ENCODE results near the gene IL23A. TPM values are rescaled to one million over a fixed set of nuclear protein-coding genes. Genes with fewer than 3 reads are reported as not detected.
A peak's percentile ranks its signal among the peaks of the same experiment; 100 is the strongest.
"Not testable (repeated sequence)": the region's sequence is repeated elsewhere in the genome, so short reads cannot be mapped to it uniquely, and the experiment has no call there.

The IL23A gene
- total RNA-seq, 1 donor, result 23.5 TPM

DNA sequence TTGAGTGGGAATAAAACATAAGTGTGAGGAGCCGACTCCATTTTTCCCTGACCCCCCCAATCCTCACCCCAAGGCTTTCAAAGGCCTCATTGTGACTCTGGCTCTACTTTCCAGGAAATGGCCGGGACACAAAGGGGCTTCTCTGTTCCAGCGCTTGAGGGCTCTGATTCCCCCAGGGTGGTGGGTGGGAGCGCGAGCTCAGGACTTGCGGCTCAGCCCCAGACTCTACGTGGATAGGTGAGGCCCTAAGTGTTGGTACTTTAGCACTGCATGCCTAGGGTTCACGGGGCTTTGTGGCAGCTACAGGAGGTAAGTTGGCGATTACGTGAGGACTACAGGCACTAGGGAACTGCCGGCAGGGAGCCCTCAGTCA, 23.4 kb upstream of the IL23A start:
- no peaks in the 10 kb centered on the region for H3K9me3 ChIP-seq (ENCODE audit: low read depth, low read length)
- H3K4me1 ChIP-seq (ENCODE audit: insufficient read depth, low read length), result peaks cover 21% of the 10 kb centered on the region
- H3K27me3 ChIP-seq (ENCODE audit: insufficient read depth, low read length), result no peaks in the 10 kb centered on the region
- H3K4me3 ChIP-seq (ENCODE audit: low read length), result peak overlapping the region; percentile 86

- Histone ChIP-seq H3K27me3 (ENCODE audit: insufficient read depth, low read length) (no peaks in the 10 kb centered on the region), H3K9me3 (ENCODE audit: low read depth, low read length) (no peaks in the 10 kb centered on the region), H3K4me3 (ENCODE audit: low read length) (peak within 1 kb of the TSS; percentile 86), H3K4me1 (ENCODE audit: insufficient read depth, low read length) (peaks cover 22% of the 10 kb centered on the region)
Measured at GRCh38 chr12:56315622-56316473, 22.8 kb upstream of the IL23A start, which contains the start of gene CNPY2. Gene CNPY2, minus strand, starts transcription at chr12:56315988. Its CDS starts 771 bp downstream, at chr12:56315217.

DNA sequence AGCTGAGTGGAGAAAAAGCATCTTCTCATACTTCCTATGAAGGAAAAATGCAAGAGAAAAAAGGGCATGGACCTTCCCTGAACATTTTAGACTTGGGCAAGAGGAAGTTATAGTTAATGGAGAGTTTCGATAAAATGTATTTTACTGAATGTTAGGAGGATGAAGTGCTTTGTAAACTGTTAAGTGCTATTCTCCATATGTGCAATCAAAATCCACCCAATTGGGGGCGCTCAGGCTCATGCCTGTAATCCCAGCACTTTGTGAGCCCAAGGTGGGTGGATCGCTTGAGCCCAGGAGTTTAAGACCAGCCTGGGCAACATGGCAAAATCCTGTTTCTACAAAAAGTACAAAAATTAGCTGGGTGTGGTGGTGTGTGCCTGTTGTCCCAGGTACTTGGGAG, 21.0 kb upstream of the IL23A start:
- H3K9me3 ChIP-seq (ENCODE audit: low read depth, low read length), result no peaks in the 10 kb centered on the region
- no peaks in the 10 kb centered on the region for H3K27me3 ChIP-seq (ENCODE audit: insufficient read depth, low read length)
- peaks cover 27% of the 10 kb centered on the region for H3K4me1 ChIP-seq (ENCODE audit: insufficient read depth, low read length)
- H3K4me3 ChIP-seq (ENCODE audit: low read length), result no peak overlapping the region

GRCh38 chr12:56321027-56321426, 17.7 kb upstream of the IL23A start:
- no peaks in the 10 kb centered on the region for H3K9me3 ChIP-seq (ENCODE audit: low read depth, low read length)

GRCh38 chr12:56321610-56322009, 17.1 kb upstream of the IL23A start:
- H3K4me3 ChIP-seq (ENCODE audit: low read length); H3K27me3 ChIP-seq (ENCODE audit: insufficient read depth, low read length); H3K9me3 ChIP-seq (ENCODE audit: low read depth, low read length): not testable (repeated sequence)
- peaks cover 11% of the 10 kb centered on the region for H3K4me1 ChIP-seq (ENCODE audit: insufficient read depth, low read length)

More at GRCh38 chr12:56321027-56321426, 17.7 kb upstream of the IL23A start:
- peaks cover 15% of the 10 kb centered on the region for H3K4me1 ChIP-seq (ENCODE audit: insufficient read depth, low read length)
- H3K27me3 ChIP-seq (ENCODE audit: insufficient read depth, low read length), result no peaks in the 10 kb centered on the region
- H3K4me3 ChIP-seq (ENCODE audit: low read length), result no peak overlapping the region

GRCh38 chr12:56324206-56324605, 14.5 kb upstream of the IL23A start:
- H3K27me3 ChIP-seq (ENCODE audit: insufficient read depth, low read length), result no peaks in the 10 kb centered on the region
- H3K4me1 ChIP-seq (ENCODE audit: insufficient read depth, low read length), result peaks cover 6% of the 10 kb centered on the region
- no peaks in the 10 kb centered on the region for H3K9me3 ChIP-seq (ENCODE audit: low read depth, low read length)
- no peak overlapping the region for H3K4me3 ChIP-seq (ENCODE audit: low read length)

DNA sequence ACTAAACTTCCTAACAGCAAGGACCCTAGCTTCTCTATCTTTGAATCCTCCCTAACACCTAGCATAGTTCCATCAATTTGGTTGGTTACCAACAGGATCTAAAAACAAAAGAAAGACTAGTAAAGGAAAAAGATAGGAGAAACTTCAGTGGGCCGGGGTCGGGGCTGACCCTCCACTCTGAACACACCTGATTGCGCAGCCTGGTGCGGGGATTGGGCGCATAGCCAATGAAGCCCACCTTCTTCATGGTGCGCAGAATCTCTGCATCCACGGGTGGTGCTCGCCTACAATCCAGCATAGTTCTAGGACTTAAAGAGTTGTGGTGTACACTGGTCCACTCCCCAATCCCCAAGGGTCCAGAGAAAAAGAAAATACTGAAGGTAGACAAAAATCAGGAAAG, 12.6 kb upstream of the IL23A start:
- H3K4me1 ChIP-seq (ENCODE audit: insufficient read depth, low read length), result peaks cover 2% of the 10 kb centered on the region
- H3K9me3 ChIP-seq (ENCODE audit: low read depth, low read length), result no peaks in the 10 kb centered on the region
- no peak overlapping the region for H3K4me3 ChIP-seq (ENCODE audit: low read length)
- H3K27me3 ChIP-seq (ENCODE audit: insufficient read depth, low read length), result no peaks in the 10 kb centered on the region

DNA sequence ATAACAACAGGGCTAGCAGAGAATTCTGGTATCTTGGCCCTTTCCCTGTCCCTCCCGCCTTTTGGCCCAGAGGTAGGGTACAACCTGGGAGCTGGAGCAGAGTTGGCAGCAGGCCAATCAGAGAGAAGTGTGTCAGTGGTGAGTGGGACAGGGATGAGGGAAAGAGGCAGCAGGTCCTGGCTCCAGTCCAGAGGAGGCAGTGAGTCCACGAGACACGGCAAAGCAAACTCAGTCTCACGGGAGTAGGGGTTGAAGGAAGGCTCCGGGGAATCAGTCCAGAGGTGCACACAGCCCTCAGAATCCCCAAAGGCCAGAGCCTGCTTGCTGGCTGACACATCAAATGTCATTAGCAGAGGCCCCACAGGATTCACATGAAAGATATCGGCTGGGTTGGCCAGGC, 12.2 kb upstream of the IL23A start:
- Histone ChIP-seq H3K9me3 (ENCODE audit: low read depth, low read length) (no peaks in the 10 kb centered on the region), H3K4me1 (ENCODE audit: insufficient read depth, low read length) (no peaks in the 10 kb centered on the region), H3K27me3 (ENCODE audit: insufficient read depth, low read length) (no peaks in the 10 kb centered on the region), H3K4me3 (ENCODE audit: low read length) (no peak overlapping the region)

GRCh38 chr12:56330936-56331490, 7.7 kb upstream of the IL23A start:
- Histone ChIP-seq H3K27me3 (ENCODE audit: insufficient read depth, low read length) (no peaks in the 10 kb centered on the region), H3K9me3 (ENCODE audit: low read depth, low read length) (no peaks in the 10 kb centered on the region), H3K4me3 (ENCODE audit: low read length) (no peak overlapping the region), H3K4me1 (ENCODE audit: insufficient read depth, low read length) (peaks cover 23% of the 10 kb centered on the region)

GRCh38 chr12:56332512-56333196, 6.0 kb upstream of the IL23A start:
- H3K4me1 ChIP-seq (ENCODE audit: insufficient read depth, low read length), result peaks cover 39% of the 10 kb centered on the region
- H3K9me3 ChIP-seq (ENCODE audit: low read depth, low read length), result no peaks in the 10 kb centered on the region
- H3K4me3 ChIP-seq (ENCODE audit: low read length), result no peak overlapping the region
- H3K27me3 ChIP-seq (ENCODE audit: insufficient read depth, low read length), result no peaks in the 10 kb centered on the region

DNA sequence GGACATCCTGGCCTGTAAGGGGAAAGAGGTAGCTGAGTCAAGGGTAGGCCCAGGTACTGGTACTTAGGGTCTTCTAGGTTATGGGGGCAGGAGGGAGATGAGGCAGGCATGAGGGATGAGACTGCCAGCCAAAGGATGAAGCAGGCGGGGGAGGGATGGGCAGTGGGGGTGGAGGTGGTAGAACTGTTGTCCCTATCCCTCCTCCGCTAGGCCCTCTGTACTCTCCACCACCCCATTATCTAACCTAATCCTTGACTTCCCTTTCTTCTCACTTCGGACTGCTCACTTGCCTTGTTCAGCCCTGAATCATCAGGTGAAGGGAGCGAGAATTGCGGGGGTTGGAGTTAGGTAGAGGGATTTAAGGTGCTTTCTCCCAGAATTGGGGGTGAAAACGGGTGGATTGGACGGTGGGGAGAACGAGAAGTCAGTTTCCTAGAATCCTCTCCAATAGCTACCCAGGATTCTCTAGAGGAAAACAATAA, 5.4 kb upstream of the IL23A start:
- Histone ChIP-seq H3K9me3 (ENCODE audit: low read depth, low read length) (no peaks in the 10 kb centered on the region), H3K4me1 (ENCODE audit: insufficient read depth, low read length) (peaks cover 45% of the 10 kb centered on the region), H3K27me3 (ENCODE audit: insufficient read depth, low read length) (no peaks in the 10 kb centered on the region), H3K4me3 (ENCODE audit: low read length) (peak overlapping the region; percentile 73)

- Histone ChIP-seq H3K4me3 (ENCODE audit: low read length) (peak within 1 kb of the TSS; percentile 73), H3K4me1 (ENCODE audit: insufficient read depth, low read length) (peaks cover 51% of the 10 kb centered on the region), H3K9me3 (ENCODE audit: low read depth, low read length) (no peaks in the 10 kb centered on the region), H3K27me3 (ENCODE audit: insufficient read depth, low read length) (no peaks in the 10 kb centered on the region)
Measured at GRCh38 chr12:56333679-56334489, 4.8 kb upstream of the IL23A start, which contains the start of gene PAN2. Gene PAN2, minus strand, starts transcription at chr12:56334000. Its CDS starts 906 bp downstream, at chr12:56333094.

- H3K4me3 ChIP-seq (ENCODE audit: low read length), result peak overlapping the region; percentile 73
- H3K9me3 ChIP-seq (ENCODE audit: low read depth, low read length), result no peaks in the 10 kb centered on the region
- H3K27me3 ChIP-seq (ENCODE audit: insufficient read depth, low read length), result no peaks in the 10 kb centered on the region
- peaks cover 56% of the 10 kb centered on the region for H3K4me1 ChIP-seq (ENCODE audit: insufficient read depth, low read length)
Measured at GRCh38 chr12:56334490-56334793, 4.2 kb upstream of the IL23A start.

- H3K27me3 ChIP-seq (ENCODE audit: insufficient read depth, low read length); H3K9me3 ChIP-seq (ENCODE audit: low read depth, low read length); H3K4me3 ChIP-seq (ENCODE audit: low read length): not testable (repeated sequence)
- H3K4me1 ChIP-seq (ENCODE audit: insufficient read depth, low read length), result peaks cover 67% of the 10 kb centered on the region
Measured at GRCh38 chr12:56335527-56335926, 3.2 kb upstream of the IL23A start.

Measured in mononuclear cell (primary cell).